NCI-H2107 (cell line): Measurements from ENCODE around the gene VAT1.
"Not testable (repeated sequence)": the region's sequence is repeated elsewhere in the genome, so short reads cannot be mapped to it uniquely, and the experiment has no call there.

Source experiments
- DNase-seq: peaks from one replicate; lab custom pipeline; 2025; lab: John Stamatoyannopoulos, UW

Gene VAT1

GRCh38 chr17:43021741-43022512, at the start of gene VAT1:
Gene VAT1 (minus strand): TSS chr17:43022385. CDS start chr17:43022322, 63 bp downstream.
- DNase-seq, result peak; percentile 21

GRCh38 chr17:43070872-43071271, 48.7 kb upstream of the VAT1 start:
- DNase-seq, result no peak

- no peak for DNase-seq
Observed at GRCh38 chr17:43070257-43070656, 48.1 kb upstream of the VAT1 start.

- no peak for DNase-seq
Observed at GRCh38 chr17:43069368-43069898, 47.2 kb upstream of the VAT1 start.

GRCh38 chr17:43068570-43069367, 46.6 kb upstream of the VAT1 start:
- no peak for DNase-seq

- DNase-seq, result no peak
Observed at GRCh38 chr17:43062984-43063638, 40.9 kb upstream of the VAT1 start.

GRCh38 chr17:43056051-43056450, 33.9 kb upstream of the VAT1 start:
- DNase-seq, result no peak

GRCh38 chr17:43053008-43053407, 30.8 kb upstream of the VAT1 start:
- not testable (repeated sequence) for DNase-seq

GRCh38 chr17:43051969-43052368, 29.8 kb upstream of the VAT1 start:
- no peak for DNase-seq

GRCh38 chr17:43044024-43044423, 21.8 kb upstream of the VAT1 start:
- DNase-seq, result no peak

- DNase-seq, result no peak
Observed at GRCh38 chr17:43043307-43043706, 21.1 kb upstream of the VAT1 start.

- DNase-seq, result no peak
Observed at GRCh38 chr17:43042025-43042628, 19.9 kb upstream of the VAT1 start.

- DNase-seq, result no peak
Observed at GRCh38 chr17:43040655-43041054, 18.5 kb upstream of the VAT1 start.

- DNase-seq, result no peak
Observed at GRCh38 chr17:43039646-43040045, 17.5 kb upstream of the VAT1 start.

- DNase-seq, result no peak
Observed at GRCh38 chr17:43034894-43035293, 12.7 kb upstream of the VAT1 start.

- DNase-seq, result no peak
Observed at GRCh38 chr17:43033948-43034881, 12.0 kb upstream of the VAT1 start.

- DNase-seq, result no peak
Observed at GRCh38 chr17:43031666-43032065, 9.5 kb upstream of the VAT1 start.

GRCh38 chr17:43030137-43030767, 8.1 kb upstream of the VAT1 start:
- DNase-seq, result no peak

GRCh38 chr17:43028221-43028861, 6.2 kb upstream of the VAT1 start:
- no peak for DNase-seq
